Progenitor cell of endocrine pancreas (in vitro differentiated cells): Measurements from ENCODE around the gene EDNRB. TPM values are rescaled to one million over a fixed set of nuclear protein-coding genes. Genes with fewer than 3 reads are reported as not detected.

Source experiments
- DNase-seq: peaks from one replicate; pipeline ENCODE4 v3.0.0; 2021; ENCODE audit warnings: low spot score; ENCODE audit not compliant: unreplicated experiment
- H3K27ac Mint-ChIP-seq: 2 replicates; pipeline ENCODE4 v1.8.0; 2021; ENCODE audit warnings: mild to moderate bottlenecking, moderate library complexity, mixed read lengths
- H3K27me3 Mint-ChIP-seq: 2 replicates; pipeline ENCODE4 v1.8.0; 2021; ENCODE audit warnings: mixed read lengths
- H3K36me3 Mint-ChIP-seq: 2 replicates; pipeline ENCODE4 v1.8.0; 2022; ENCODE audit warnings: mixed read lengths; ENCODE audit not compliant: insufficient read depth
- H3K4me1 Mint-ChIP-seq: 2 replicates; pipeline ENCODE4 v1.8.0; 2021; ENCODE audit warnings: low read depth, mixed read lengths
- H3K4me3 Mint-ChIP-seq: 2 replicates; pipeline ENCODE4 v1.8.0; 2021; ENCODE audit warnings: low read depth, mild to moderate bottlenecking, moderate library complexity, mixed read lengths
- H3K9me3 Mint-ChIP-seq: 2 replicates; pipeline ENCODE4 v1.8.0; 2021; ENCODE audit warnings: low read depth, mixed read lengths
- total RNA-seq: library from RNA; stranded (reverse); gene quantifications from 2 replicates; pipeline ENCODE4 v1.2.1, GENCODE V29; 2021
- TF ChIP-seq, protein P1 (sequence below): fragments of 200-600 bp; sonication (generic); IDR thresholded peaks from one replicate; pipeline ENCODE4 v1.5.0; 2021; ENCODE audit warnings: antibody characterized with exemption, mild to moderate bottlenecking; ENCODE audit not compliant: unreplicated experiment

The EDNRB gene
- total RNA-seq, 1 donor from 2014 or later = 1.0 TPM

DNA sequence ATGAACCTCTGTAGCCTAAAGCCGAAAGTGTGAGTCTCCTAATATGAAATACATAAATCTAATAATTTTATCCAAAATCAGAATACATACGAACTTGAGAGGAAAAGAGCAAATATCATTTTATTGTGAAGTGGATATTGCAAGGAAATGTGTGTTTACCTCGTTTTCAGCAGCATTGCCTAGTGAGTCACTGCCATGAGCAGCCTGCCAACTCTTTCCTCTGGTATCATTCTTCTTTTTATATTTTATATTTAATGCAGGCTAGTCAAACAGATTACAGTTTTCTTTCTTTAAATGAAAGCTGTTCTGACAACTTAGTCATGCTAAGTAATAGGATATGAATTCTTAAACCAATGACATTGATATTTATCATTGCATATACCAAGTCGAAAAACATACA is 44.2 kb downstream of the EDNRB start:
- DNase-seq = no peak
- TF ChIP-seq, protein P1, sequence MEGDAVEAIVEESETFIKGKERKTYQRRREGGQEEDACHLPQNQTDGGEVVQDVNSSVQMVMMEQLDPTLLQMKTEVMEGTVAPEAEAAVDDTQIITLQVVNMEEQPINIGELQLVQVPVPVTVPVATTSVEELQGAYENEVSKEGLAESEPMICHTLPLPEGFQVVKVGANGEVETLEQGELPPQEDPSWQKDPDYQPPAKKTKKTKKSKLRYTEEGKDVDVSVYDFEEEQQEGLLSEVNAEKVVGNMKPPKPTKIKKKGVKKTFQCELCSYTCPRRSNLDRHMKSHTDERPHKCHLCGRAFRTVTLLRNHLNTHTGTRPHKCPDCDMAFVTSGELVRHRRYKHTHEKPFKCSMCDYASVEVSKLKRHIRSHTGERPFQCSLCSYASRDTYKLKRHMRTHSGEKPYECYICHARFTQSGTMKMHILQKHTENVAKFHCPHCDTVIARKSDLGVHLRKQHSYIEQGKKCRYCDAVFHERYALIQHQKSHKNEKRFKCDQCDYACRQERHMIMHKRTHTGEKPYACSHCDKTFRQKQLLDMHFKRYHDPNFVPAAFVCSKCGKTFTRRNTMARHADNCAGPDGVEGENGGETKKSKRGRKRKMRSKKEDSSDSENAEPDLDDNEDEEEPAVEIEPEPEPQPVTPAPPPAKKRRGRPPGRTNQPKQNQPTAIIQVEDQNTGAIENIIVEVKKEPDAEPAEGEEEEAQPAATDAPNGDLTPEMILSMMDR = no peak
- no peaks in the 10 kb centered on the region for H3K9me3 Mint-ChIP-seq

DNA sequence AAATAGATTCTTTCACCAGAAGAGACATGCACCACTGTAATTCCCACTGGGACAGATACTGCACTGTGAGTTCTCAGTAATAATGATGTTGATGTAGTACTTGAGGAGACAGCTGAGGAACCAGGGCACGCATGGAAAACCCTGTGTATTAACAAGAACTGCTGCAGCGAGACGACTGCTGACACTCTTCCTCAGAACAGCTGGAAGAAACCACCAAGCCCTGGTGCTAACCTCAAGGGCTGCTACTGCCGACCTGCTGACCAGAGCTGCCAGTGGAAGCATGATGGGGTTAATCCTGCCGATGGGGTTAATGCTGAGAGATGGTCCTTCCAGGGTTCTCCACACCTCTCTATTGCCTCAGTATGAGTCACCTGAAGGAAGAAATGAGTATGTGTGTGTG is 45.6 kb downstream of the EDNRB start:
- peaks cover 7% of the 10 kb centered on the region for H3K9me3 Mint-ChIP-seq
- DNase-seq = no peak
- no peaks in the 10 kb centered on the region for H3K36me3 Mint-ChIP-seq
- H3K27me3 Mint-ChIP-seq = no peaks in the 10 kb centered on the region
- H3K4me1 Mint-ChIP-seq = no peaks in the 10 kb centered on the region
- H3K4me3 Mint-ChIP-seq = no peak overlapping the region
- TF ChIP-seq, protein P1 = no peak
- H3K27ac Mint-ChIP-seq = no peak overlapping the region

More for the DNA sequence above, 44.2 kb downstream of the EDNRB start:
- no peaks in the 10 kb centered on the region for H3K27me3 Mint-ChIP-seq
- no peaks in the 10 kb centered on the region for H3K36me3 Mint-ChIP-seq
- peaks cover 2% of the 10 kb centered on the region for H3K4me1 Mint-ChIP-seq
- no peak overlapping the region for H3K27ac Mint-ChIP-seq
- no peak overlapping the region for H3K4me3 Mint-ChIP-seq

DNA sequence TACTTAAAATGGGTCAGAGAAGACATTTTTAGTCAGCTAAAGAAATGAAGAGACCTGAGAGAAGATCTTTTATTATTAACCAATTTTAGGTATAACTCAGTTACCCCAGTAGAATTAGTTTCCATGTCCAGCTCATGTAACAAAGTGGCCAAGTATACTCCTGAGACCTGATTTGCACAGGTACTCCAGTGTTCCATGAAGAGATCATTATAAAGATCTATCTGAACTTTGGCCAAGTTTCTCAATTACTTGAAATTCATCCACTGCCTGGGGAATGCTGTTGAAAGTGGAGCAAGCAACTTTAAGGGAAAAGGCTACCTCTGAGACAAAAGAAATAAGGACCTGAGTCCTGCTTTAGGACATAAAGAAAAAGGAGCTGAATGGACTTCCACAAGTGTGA is 47.0 kb downstream of the EDNRB start:
- Mint-ChIP-seq H3K4me3 (no peak overlapping the region), H3K36me3 (no peaks in the 10 kb centered on the region), H3K27me3 (no peaks in the 10 kb centered on the region), H3K27ac (no peak overlapping the region), H3K9me3 (peaks cover 11% of the 10 kb centered on the region), H3K4me1 (no peaks in the 10 kb centered on the region)
- no peak for DNase-seq
- TF ChIP-seq, protein P1 = no peak

DNA sequence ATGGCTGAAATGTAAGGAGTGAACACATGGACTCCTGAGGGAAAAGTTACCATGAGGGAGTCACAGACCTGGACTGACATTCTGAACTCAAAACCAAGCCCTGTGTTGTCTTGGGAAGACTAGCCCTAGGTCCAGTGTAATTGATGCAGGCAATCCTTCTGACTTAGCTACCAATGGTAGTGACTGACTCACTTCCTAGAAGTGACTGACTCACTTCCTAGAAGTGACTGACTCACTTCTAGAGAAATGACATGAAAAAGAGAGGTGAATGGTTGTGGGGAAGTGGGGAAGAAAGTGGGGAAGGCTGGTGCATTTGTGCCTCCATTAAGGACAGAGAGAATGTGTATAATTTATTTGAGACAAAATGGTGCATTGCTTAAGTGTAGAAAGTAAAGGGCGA is 49.9 kb downstream of the EDNRB start:
- Mint-ChIP-seq H3K4me3 (no peak overlapping the region), H3K36me3 (no peaks in the 10 kb centered on the region), H3K27me3 (no peaks in the 10 kb centered on the region), H3K27ac (no peak overlapping the region), H3K9me3 (peaks cover 11% of the 10 kb centered on the region), H3K4me1 (peaks cover 1% of the 10 kb centered on the region)
- DNase-seq = no peak
- TF ChIP-seq, protein P1 = no peak

DNA sequence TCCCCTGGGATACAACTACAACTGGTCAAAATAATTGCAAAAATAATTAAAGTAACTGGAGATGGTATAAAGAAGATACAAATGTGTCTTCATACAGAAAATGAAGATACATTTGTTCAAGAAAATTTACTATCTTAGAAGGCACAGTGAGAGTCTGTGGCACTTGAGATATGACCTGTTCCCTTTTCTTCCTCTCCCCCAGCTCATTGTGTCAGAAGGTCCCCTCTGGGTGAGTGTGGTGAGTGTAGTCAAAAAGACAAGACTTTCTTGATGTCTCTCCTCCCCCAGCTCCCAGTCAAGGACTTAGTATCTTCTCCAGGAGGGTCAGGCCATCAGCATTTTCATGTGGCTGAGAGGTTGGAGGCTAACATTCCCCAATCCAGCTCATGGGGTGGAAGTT is 51.7 kb downstream of the EDNRB start:
- no peak overlapping the region for H3K4me3 Mint-ChIP-seq
- peaks cover 11% of the 10 kb centered on the region for H3K9me3 Mint-ChIP-seq
- no peak for DNase-seq
- peaks cover 1% of the 10 kb centered on the region for H3K4me1 Mint-ChIP-seq
- no peak overlapping the region for H3K27ac Mint-ChIP-seq
- TF ChIP-seq, protein P1 = no peak
- H3K27me3 Mint-ChIP-seq = no peaks in the 10 kb centered on the region
- no peaks in the 10 kb centered on the region for H3K36me3 Mint-ChIP-seq
